Measurements from ENCODE around the gene SLC43A2.

Gene SLC43A2

DNA sequence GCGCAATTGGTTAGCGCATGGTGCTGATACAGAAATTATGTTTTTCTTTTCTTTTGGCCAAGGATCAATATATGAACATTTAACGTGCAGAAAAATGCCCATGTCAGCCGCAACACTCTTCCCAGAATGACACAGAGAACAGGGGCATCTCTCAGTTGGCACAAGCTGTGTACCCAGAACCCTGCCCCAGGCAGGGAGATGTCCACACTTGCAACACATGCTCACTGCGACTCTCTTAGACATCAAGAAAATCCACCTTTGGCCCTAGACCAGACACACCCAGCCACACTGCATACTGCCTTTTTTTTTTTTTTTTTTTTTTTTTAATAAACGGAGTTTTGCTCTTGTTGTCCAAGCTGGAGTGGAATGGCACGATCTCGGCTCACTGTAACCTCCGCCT, 83.0 kb downstream of the SLC43A2 start:
- no peak overlapping the region for H3K4me3 ChIP-seq (replicated peaks; ENCODE audit: low read depth, low read length)
- DNase-seq (ENCODE audit: extremely low read depth, low read depth): no peak
- TF ChIP-seq, protein P1, sequence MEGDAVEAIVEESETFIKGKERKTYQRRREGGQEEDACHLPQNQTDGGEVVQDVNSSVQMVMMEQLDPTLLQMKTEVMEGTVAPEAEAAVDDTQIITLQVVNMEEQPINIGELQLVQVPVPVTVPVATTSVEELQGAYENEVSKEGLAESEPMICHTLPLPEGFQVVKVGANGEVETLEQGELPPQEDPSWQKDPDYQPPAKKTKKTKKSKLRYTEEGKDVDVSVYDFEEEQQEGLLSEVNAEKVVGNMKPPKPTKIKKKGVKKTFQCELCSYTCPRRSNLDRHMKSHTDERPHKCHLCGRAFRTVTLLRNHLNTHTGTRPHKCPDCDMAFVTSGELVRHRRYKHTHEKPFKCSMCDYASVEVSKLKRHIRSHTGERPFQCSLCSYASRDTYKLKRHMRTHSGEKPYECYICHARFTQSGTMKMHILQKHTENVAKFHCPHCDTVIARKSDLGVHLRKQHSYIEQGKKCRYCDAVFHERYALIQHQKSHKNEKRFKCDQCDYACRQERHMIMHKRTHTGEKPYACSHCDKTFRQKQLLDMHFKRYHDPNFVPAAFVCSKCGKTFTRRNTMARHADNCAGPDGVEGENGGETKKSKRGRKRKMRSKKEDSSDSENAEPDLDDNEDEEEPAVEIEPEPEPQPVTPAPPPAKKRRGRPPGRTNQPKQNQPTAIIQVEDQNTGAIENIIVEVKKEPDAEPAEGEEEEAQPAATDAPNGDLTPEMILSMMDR (IDR thresholded peaks at IDR 0.05; ENCODE audit: low read depth, low read length, missing control alignments): no peak

- TF ChIP-seq, protein P1 (IDR thresholded peaks at IDR 0.05; ENCODE audit: low read depth, low read length, missing control alignments): no peak
- DNase-seq (ENCODE audit: extremely low read depth, low read depth): no peak
These were observed 86.3 kb downstream of the SLC43A2 start for GRCh38 chr17:1542316-1542715.

GRCh38 chr17:1541367-1541904, 87.2 kb downstream of the SLC43A2 start:
- TF ChIP-seq, protein P1 (IDR thresholded peaks at IDR 0.05; ENCODE audit: low read depth, low read length, missing control alignments): no peak
- H3K4me3 ChIP-seq (replicated peaks; ENCODE audit: low read depth, low read length): no peak overlapping the region
- DNase-seq (ENCODE audit: extremely low read depth, low read depth): no peak

More at GRCh38 chr17:1542316-1542715, 86.3 kb downstream of the SLC43A2 start:
- H3K4me3 ChIP-seq (replicated peaks; ENCODE audit: low read depth, low read length): no peak overlapping the region

DNA sequence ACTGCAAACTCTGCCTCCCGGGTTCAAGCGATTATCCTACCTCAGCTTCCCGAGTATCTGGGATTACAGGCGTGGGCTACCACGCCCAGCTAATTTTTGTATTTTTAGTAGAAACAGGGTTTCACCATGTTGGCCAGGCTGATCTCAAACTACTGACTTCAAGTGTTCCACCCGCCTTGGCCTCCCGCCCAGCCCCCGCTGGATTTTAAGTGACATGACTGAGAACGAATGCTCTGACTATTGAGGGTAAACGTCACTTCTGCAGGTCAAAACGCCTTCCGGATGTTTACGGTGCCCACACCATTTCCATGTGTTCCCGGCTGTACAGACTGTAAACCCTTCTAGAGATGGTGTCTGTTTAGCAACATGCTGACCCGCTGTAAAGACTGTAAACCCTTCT, 88.8 kb downstream of the SLC43A2 start:
- no peak overlapping the region for H3K4me3 ChIP-seq (replicated peaks; ENCODE audit: low read depth, low read length)
- TF ChIP-seq, protein P1 (IDR thresholded peaks at IDR 0.05; ENCODE audit: low read depth, low read length, missing control alignments): no peak
- DNase-seq (ENCODE audit: extremely low read depth, low read depth): no peak

GRCh38 chr17:1535737-1536136, 92.9 kb downstream of the SLC43A2 start:
- DNase-seq (ENCODE audit: extremely low read depth, low read depth): no peak
- no peak overlapping the region for H3K4me3 ChIP-seq (replicated peaks; ENCODE audit: low read depth, low read length)
- TF ChIP-seq, protein P1 (IDR thresholded peaks at IDR 0.05; ENCODE audit: low read depth, low read length, missing control alignments): no peak

DNA sequence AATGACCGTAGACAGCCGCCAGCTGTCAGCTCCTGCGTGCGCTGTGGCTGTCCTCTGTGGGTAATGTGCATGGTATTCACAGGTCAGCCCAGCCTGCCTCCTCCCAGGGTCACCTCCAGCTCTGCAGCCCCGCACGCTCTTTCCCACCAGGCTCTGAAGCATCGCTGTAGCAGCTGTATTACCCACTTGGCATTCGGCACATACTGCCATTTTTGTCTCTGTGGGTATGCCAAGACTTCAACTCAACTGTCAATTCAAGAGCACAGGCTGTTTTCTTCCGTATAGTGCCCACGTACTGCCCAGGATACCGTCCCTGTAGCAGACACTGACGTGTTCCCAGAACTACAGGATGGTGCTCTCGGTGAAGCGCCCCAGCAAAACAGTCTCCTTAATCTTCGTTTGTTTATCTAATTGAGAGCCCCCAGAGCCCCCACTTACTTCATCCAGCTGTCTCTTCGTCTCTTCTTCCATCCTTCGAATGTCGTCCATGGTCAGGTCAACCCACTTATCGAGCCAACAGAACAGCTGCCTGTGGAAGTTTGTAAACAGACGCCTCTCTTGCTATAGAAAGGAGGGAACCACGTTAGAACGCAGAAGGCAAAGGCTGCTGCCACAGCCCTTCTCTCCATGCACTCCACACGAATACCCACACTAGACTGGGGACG, 94.8 kb downstream of the SLC43A2 start:
- H3K4me3 ChIP-seq (replicated peaks; ENCODE audit: low read depth, low read length): no peak overlapping the region
- no peak for DNase-seq (ENCODE audit: extremely low read depth, low read depth)
- TF ChIP-seq, protein P1 (IDR thresholded peaks at IDR 0.05; ENCODE audit: low read depth, low read length, missing control alignments): no peak

Data from HFF-Myc (cell line).